HG03432 (cell line): ENCODE data around the gene COQ9.

ENCODE experiments used
- ATAC-seq: cut with Tn5 transposase; IDR thresholded peaks from one replicate; pipeline ENCODE4 v1.9.1; 2021; ENCODE audit warnings: mild to moderate bottlenecking, moderate library complexity; ENCODE audit not compliant: unreplicated experiment

Gene COQ9

DNA sequence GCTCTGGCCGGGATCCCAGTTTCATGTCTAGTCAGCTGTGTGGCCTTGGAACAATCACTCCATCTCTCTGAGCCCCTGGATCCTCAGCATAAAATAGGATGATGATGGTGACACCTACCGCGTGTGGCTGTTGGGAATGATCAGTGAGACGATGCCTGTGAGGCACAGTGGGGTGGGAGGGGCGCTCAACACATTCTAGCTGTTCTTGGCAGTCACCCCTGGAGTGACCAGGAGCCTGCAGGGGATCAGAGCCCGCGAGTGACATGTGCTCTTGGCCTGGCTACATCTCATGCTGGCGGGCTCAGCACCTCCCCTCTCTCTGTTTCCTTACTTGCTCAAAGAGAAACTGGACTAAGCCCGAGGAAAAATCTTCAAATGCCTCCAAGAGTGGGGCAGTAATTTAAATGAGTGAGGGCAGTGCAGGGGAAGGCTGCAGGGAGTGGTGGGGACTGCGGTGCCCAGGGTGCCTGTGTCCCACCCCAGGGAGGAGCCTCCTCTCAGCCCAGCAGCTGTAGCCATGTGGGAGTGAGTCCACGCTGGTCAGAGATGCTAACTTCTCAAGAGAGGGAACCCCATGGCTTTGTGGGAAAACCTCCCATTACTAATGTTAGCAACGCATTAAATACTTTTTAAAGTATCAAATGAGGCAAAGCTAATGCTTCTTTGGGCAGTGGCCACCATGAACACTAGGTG lies 62.1 kb downstream of the COQ9 start:
- no peak for ATAC-seq

DNA sequence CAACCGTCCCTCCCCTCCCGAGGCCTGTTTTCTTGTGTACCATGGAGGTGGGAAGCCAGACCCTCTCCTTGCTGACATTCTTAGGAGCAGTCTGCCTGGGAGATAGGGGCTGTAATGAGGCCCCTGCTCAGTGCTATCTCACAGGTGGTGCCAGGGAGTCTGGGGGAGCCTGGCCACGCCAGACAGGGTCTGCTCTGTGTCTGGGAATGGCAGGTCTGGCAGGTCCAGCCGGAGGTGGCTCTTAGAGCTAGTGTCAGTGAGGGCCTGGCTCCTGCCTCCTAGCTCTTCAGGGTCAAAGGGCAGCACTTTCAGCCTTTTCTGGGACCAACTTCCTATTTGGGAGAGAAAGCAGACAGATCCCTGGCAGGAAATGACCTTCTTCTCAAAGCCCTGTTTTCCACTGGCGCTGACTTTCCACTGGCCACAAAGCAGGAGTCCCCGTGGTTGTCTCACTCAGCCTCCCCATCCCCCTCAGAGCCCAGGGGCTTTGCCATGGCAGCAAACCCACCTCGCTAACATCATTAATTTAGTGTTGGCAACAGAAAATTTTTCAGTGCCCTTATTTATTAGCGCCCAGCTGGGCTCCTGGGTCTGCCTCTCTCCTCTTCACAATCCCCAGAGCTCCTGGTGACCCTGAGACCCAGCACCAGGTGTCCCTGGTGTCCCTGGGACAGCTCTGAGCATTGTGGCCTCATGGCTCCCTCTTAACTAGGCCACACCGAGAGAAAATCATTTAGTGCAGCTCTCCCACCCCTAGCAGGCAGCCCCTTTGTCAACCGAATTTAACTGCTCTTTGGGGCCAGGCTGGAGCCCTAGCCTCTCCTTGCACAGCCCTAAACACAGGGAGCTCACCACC lies 63.0 kb downstream of the COQ9 start:
- no peak for ATAC-seq
